ENCODE results near the gene GRN. TPM values are rescaled to one million over a fixed set of nuclear protein-coding genes. Genes with fewer than 3 reads are reported as not detected.
A peak's percentile ranks its signal among the peaks of the same experiment; 100 is the strongest.
"Not testable (repeated sequence)": the region's sequence is repeated elsewhere in the genome, so short reads cannot be mapped to it uniquely, and the experiment has no call there.

The GRN gene
- total RNA-seq, 1 donor from 2014 or later, result 37.8 TPM

- Mint-ChIP-seq H3K27ac (no peak overlapping the region), H3K4me3 (ENCODE audit: low read depth) (no peak overlapping the region), H3K27me3 (ENCODE audit: low read depth) (peaks cover 12% of the 10 kb centered on the region), H3K36me3 (ENCODE audit: low read depth) (no peaks in the 10 kb centered on the region), H3K4me1 (ENCODE audit: low read depth) (peaks cover 12% of the 10 kb centered on the region), H3K9me3 (no peaks in the 10 kb centered on the region)
- no peak for DNase-seq (ENCODE audit: low spot score)
- intact Hi-C loops (cut with micrococcal nuclease), result no loop called here
Observed at GRCh38 chr17:44343510-44344209, 1.4 kb upstream of the GRN start.

GRCh38 chr17:44345454-44346026, 438 bp downstream of the GRN start:
- H3K4me1 Mint-ChIP-seq (ENCODE audit: low read depth), result peaks cover 12% of the 10 kb centered on the region
- intact Hi-C loops (cut with micrococcal nuclease), result no loop called here
- H3K27ac Mint-ChIP-seq, result peak overlapping the region; percentile 56
- H3K9me3 Mint-ChIP-seq, result no peaks in the 10 kb centered on the region
- DNase-seq (ENCODE audit: low spot score), result no peak
- H3K36me3 Mint-ChIP-seq (ENCODE audit: low read depth), result no peaks in the 10 kb centered on the region
- peak overlapping the region; percentile 94 for H3K4me3 Mint-ChIP-seq (ENCODE audit: low read depth)
- peaks cover 12% of the 10 kb centered on the region for H3K27me3 Mint-ChIP-seq (ENCODE audit: low read depth)

- Mint-ChIP-seq H3K27me3 (ENCODE audit: low read depth) (peaks cover 12% of the 10 kb centered on the region), H3K9me3 (no peaks in the 10 kb centered on the region), H3K4me1 (ENCODE audit: low read depth) (peaks cover 12% of the 10 kb centered on the region), H3K4me3 (ENCODE audit: low read depth) (peak overlapping the region; percentile 94), H3K36me3 (ENCODE audit: low read depth) (no peaks in the 10 kb centered on the region), H3K27ac (peak overlapping the region; percentile 56)
- no peak for DNase-seq (ENCODE audit: low spot score)
- intact Hi-C loops (cut with micrococcal nuclease), result no loop called here
Observed at GRCh38 chr17:44346064-44346844, 1.2 kb downstream of the GRN start.

- H3K36me3 Mint-ChIP-seq (ENCODE audit: low read depth); intact Hi-C loops (cut with micrococcal nuclease); H3K4me3 Mint-ChIP-seq (ENCODE audit: low read depth); DNase-seq (ENCODE audit: low spot score); H3K9me3 Mint-ChIP-seq; H3K27ac Mint-ChIP-seq: not testable (repeated sequence)
- Mint-ChIP-seq H3K4me1 (ENCODE audit: low read depth) (peaks cover 12% of the 10 kb centered on the region), H3K27me3 (ENCODE audit: low read depth) (peaks cover 11% of the 10 kb centered on the region)
Observed at GRCh38 chr17:44347206-44348055, 2.3 kb downstream of the GRN start.

- H3K27ac Mint-ChIP-seq, result no peak overlapping the region
- H3K4me3 Mint-ChIP-seq (ENCODE audit: low read depth), result no peak overlapping the region
- intact Hi-C loops (cut with micrococcal nuclease), result no loop called here
- peaks cover 12% of the 10 kb centered on the region for H3K4me1 Mint-ChIP-seq (ENCODE audit: low read depth)
- DNase-seq (ENCODE audit: low spot score), result no peak
- no peaks in the 10 kb centered on the region for H3K9me3 Mint-ChIP-seq
- peaks cover 7% of the 10 kb centered on the region for H3K36me3 Mint-ChIP-seq (ENCODE audit: low read depth)
- H3K27me3 Mint-ChIP-seq (ENCODE audit: low read depth), result peaks cover 11% of the 10 kb centered on the region
Observed at GRCh38 chr17:44348234-44348987, 3.3 kb downstream of the GRN start.

- intact Hi-C loops (cut with micrococcal nuclease), result no loop called here
- Mint-ChIP-seq H3K4me3 (ENCODE audit: low read depth) (no peak overlapping the region), H3K27ac (no peak overlapping the region), H3K36me3 (ENCODE audit: low read depth) (peaks cover 7% of the 10 kb centered on the region), H3K9me3 (no peaks in the 10 kb centered on the region), H3K27me3 (ENCODE audit: low read depth) (peaks cover 5% of the 10 kb centered on the region), H3K4me1 (ENCODE audit: low read depth) (peaks cover 12% of the 10 kb centered on the region)
- no peak for DNase-seq (ENCODE audit: low spot score)
Observed at GRCh38 chr17:44348988-44349364, 3.9 kb downstream of the GRN start.

- intact Hi-C loops (cut with micrococcal nuclease), result no loop called here
- Mint-ChIP-seq H3K9me3 (no peaks in the 10 kb centered on the region), H3K36me3 (ENCODE audit: low read depth) (peaks cover 7% of the 10 kb centered on the region), H3K27ac (no peak overlapping the region), H3K4me3 (ENCODE audit: low read depth) (no peak overlapping the region), H3K4me1 (ENCODE audit: low read depth) (peaks cover 12% of the 10 kb centered on the region), H3K27me3 (ENCODE audit: low read depth) (peaks cover 4% of the 10 kb centered on the region)
- DNase-seq (ENCODE audit: low spot score), result no peak
Observed at GRCh38 chr17:44349553-44350070, 4.5 kb downstream of the GRN start.

GRCh38 chr17:44350733-44351226, 5.7 kb downstream of the GRN start:
- Mint-ChIP-seq H3K36me3 (ENCODE audit: low read depth) (peaks cover 7% of the 10 kb centered on the region), H3K27ac (no peak overlapping the region), H3K4me3 (ENCODE audit: low read depth) (no peak overlapping the region), H3K27me3 (ENCODE audit: low read depth) (peaks cover 10% of the 10 kb centered on the region), H3K4me1 (ENCODE audit: low read depth) (peaks cover 6% of the 10 kb centered on the region), H3K9me3 (no peaks in the 10 kb centered on the region)
- peak; percentile 66 for DNase-seq (ENCODE audit: low spot score)
- intact Hi-C loops (cut with micrococcal nuclease), result no loop called here

GRCh38 chr17:44351464-44351863, 6.4 kb downstream of the GRN start:
- Mint-ChIP-seq H3K4me1 (ENCODE audit: low read depth) (peaks cover 2% of the 10 kb centered on the region), H3K4me3 (ENCODE audit: low read depth) (no peak overlapping the region), H3K27ac (no peak overlapping the region), H3K27me3 (ENCODE audit: low read depth) (peaks cover 10% of the 10 kb centered on the region), H3K9me3 (no peaks in the 10 kb centered on the region), H3K36me3 (ENCODE audit: low read depth) (peaks cover 7% of the 10 kb centered on the region)
- intact Hi-C loops (cut with micrococcal nuclease), result no loop called here
- DNase-seq (ENCODE audit: low spot score), result no peak

GRCh38 chr17:44351961-44352827, 7.1 kb downstream of the GRN start:
- intact Hi-C loops (cut with micrococcal nuclease), result no loop called here
- Mint-ChIP-seq H3K4me1 (ENCODE audit: low read depth) (peaks cover 2% of the 10 kb centered on the region), H3K27me3 (ENCODE audit: low read depth) (peaks cover 10% of the 10 kb centered on the region), H3K36me3 (ENCODE audit: low read depth) (peaks cover 7% of the 10 kb centered on the region), H3K27ac (no peak overlapping the region), H3K9me3 (no peaks in the 10 kb centered on the region), H3K4me3 (ENCODE audit: low read depth) (peak overlapping the region; percentile 60)
- no peak for DNase-seq (ENCODE audit: low spot score)
